Femur (tissue), 1 donor: ENCODE results near the gene OBP2B.

Experiments
- DNase-seq: peaks from one replicate; pipeline ENCODE4 v3.0.0-alpha.2; 2017

OBP2B gene

DNA sequence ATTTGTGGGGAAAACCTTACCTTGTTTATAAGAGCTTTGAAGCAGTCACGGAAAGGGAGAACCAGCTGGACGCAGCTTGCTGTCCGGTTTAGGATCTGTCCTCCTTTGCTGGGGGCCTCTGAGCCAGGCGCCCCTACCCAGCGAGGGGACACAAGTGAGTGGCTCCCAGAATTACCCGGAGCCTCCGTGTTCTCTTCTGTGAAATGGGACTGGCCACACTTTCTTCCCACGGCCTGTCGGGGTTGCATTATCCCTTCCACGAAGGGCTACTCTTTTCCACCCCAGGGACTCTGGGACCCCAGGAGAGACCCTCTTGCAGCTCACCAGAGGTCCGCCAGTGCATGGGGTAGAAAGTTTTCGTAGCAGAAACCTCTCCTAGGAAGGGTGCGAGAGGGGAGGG is 44.9 kb downstream of the OBP2B start:
- DNase-seq, result no peak

DNA sequence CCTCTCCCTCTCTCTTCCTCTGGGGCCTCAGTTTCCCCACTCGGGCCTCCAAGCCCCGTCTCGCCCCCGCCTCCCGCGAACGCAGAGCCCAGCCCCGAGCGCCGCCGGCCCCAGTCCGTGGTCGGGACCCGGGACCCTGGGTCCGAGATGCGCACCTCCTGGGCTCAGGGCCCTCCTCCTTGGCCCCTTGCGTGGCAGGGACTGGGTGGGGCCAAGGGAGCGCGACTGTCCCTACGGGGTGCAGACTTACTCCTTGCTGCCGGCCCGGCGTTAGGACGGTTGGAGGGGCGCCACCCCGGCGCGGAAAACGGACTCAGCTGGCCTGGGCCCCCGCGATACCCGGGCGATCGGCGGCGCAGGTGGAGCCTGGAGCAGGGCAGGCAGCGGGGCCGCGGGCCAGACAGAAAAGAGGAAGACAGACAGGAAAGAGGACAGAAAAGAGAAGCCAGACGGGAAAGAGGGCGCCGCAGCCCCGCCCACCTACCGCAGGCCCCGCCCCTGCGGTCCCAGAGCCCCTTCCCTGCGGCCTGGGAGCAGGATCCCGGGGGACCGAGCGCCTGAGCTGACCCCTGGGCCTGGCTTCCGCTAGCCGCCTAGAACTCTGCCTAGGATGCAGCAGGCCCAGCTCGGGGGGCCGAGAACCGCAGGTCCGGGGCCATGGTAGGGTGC is 45.4 kb downstream of the OBP2B start, which contains the start of gene GBGT1:
Gene GBGT1, minus strand, starts transcription at position 411 of the 669 bp plus-strand sequence. CDS start 1,502 bp downstream, outside the sequence.
- DNase-seq, result peak; percentile 79

DNA sequence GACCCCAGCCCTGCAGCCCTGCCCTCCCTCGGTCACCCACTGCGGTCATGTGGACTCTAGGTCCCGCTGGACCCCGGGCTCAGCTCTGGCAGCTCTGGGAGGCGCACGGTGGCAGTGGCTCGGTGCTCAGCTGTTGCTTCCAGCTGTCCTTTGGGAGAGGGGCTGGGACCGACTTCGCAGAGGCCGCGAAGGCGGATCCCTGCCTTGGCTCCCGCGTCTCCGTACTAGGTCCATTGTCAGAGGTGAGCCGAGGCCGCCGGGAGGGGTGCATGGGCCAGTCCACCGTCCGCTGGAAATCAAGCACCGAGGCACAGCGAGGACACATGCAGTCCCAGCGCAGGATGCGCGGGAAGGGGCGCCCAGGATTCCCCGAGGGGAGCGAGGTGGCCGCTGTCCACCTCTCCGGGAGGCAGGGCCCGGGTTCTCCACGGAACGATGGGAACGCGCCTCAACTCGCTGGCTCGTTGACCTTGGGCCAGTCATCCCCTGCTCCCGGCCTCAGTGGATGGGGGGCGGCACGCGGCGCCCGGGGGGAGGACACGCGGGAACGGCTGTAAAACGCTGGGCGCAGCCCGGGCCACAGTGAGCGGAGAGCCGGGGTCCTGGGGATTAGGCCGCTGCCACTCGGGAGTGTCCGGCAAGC is 46.1 kb downstream of the OBP2B start:
- peak; percentile 27 for DNase-seq

DNA sequence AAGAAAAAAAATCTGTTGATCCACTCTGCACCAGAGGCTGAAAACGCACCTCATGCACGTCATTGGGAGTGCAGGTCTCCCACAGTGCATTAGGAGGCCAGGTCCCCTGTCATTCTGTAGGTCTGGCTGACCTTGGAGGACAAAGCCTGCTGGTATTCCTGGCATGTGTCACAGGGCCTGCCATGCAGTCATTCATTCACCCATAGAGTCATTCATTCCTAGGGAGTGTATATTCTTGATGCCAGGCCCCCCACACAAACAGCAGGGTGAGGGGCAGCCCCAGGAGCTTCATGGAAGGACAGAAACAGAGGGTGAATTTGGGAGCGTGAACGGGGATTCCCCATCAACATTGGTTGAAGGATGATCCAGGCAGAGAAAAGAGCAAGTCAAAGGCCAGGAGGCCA is 47.5 kb downstream of the OBP2B start:
- no peak for DNase-seq

DNA sequence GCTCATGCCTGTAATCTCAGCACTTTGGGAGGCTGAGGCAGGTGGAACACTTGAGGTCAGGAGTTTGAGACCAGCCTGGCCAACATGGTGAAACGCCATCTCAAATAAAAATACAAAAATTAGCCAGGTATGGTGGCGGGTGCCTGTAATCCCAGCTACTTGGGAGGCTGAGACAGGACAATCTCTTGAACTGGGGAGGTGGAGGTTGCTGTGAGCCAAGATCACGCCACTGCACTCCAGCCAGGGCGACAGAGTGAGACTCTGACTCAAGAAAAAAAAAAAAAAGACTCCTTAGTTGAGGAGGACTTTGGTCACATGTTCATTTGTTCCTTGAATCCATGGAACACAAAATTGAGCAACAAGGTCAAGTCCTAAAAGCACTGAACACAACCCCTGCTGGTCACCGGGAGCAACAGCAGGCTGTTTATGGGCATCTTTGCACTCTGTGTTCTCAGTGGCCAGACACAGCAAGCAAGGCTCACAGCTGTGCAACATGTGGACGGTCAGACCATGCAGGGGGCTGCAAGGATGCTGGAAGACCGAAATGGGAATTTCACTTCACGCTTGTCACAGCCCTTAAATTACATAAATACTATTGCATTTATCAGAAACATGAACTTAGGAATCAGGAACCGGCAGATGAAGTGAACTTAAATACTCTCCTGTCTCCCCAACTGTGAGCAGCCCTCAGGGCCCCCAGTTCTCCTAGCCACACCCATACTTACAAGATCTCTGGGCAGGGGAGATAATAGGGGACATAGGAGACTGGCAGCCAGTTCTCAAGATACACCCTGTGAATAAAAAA is 48.1 kb downstream of the OBP2B start:
- DNase-seq, result peak; percentile 48

DNA sequence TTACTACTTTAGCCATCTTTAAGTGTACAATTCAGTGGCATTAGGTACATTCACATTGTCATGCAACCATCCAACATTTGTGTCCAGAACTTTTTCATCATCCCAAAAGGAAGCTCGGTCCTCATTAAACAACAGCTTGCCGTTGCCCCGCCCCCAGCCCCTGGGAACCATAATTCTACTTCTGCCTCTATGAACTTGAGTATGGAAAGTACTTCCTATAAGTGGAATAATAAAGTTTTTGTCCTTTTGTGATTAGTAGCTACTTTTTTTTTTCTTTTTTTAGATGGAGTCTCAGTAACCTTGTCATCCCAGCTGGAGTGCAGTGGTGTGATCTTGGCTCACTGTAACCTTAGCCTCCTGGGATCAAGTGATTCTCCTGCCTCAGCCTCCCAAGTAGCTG is 50.4 kb downstream of the OBP2B start:
- DNase-seq, result no peak
